Measurements from ENCODE around the gene IRGC. TPM values are rescaled to one million over a fixed set of nuclear protein-coding genes. Genes with fewer than 3 reads are reported as not detected.

The IRGC gene
- total RNA-seq, 1 donor from 2014 or later: not detected

DNA sequence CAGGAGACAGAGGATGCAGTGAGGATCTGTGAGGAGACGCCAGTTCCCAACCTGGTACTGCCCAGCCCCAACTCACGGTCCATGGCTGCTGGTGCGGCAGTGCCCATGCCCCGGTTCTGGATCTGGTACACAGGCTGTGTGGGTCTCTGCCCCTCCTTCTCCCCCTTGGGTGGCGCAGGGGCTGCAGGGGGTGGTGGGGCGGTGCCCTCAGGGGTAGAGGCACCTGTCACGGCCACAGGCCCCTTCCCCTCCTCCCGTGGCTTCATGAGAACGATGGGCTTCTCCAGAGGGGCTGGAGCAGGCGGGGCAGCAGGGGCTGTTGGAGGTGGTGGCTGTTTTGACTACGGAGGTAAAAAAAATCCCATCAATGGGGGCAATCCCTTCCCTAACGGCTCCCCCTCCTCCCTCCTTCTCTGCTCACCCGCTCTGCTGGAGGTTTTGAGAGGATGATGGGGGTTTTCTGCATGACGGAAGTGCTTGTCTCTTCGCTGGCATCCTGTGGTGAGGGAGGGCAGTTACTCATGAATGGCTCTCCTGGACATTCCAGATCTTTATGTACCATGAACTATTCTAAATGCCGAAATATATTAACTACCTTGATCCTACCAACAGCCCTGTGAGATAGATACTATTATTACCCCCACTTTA lies 31.8 kb downstream of the IRGC start:
- no peak for FAIRE-seq
- Histone ChIP-seq H3K36me3 (ENCODE audit: control insufficient read depth, insufficient read depth, low read length) (peaks cover 19% of the 10 kb centered on the region), H3K27me3 (ENCODE audit: control insufficient read depth, insufficient read depth, low read length) (no peaks in the 10 kb centered on the region), H3K4me3 (ENCODE audit: low read depth, low read length) (no peak overlapping the region)
- TF ChIP-seq, protein P1, sequence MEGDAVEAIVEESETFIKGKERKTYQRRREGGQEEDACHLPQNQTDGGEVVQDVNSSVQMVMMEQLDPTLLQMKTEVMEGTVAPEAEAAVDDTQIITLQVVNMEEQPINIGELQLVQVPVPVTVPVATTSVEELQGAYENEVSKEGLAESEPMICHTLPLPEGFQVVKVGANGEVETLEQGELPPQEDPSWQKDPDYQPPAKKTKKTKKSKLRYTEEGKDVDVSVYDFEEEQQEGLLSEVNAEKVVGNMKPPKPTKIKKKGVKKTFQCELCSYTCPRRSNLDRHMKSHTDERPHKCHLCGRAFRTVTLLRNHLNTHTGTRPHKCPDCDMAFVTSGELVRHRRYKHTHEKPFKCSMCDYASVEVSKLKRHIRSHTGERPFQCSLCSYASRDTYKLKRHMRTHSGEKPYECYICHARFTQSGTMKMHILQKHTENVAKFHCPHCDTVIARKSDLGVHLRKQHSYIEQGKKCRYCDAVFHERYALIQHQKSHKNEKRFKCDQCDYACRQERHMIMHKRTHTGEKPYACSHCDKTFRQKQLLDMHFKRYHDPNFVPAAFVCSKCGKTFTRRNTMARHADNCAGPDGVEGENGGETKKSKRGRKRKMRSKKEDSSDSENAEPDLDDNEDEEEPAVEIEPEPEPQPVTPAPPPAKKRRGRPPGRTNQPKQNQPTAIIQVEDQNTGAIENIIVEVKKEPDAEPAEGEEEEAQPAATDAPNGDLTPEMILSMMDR (IDR thresholded peaks at IDR 0.05; ENCODE audit: insufficient read depth, low read length, severe bottlenecking): no peak
- DNase-seq (ENCODE audit: low read depth): no peak

DNA sequence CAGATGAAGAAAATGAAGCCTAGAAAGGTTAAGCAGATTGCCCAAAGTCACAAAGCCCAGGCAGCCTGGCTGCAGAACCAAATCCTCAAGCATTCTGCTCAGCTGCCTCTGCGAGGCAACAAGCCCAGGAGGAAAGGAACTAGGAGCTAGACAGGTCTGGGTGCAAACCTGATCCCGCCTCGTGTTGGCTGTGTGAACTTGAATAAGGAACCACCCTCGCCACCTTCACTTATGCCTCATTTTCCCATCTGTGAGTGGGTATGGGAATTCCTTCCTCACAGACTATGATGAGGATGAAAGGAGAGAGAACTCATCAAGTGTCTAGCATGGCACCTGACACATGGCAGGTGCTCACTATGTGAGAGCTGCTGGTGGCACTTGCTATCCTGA lies 32.3 kb downstream of the IRGC start:
- DNase-seq (ENCODE audit: low read depth) (no peak), FAIRE-seq (peak; percentile 55)
- Histone ChIP-seq H3K36me3 (ENCODE audit: control insufficient read depth, insufficient read depth, low read length) (peaks cover 18% of the 10 kb centered on the region), H3K27me3 (ENCODE audit: control insufficient read depth, insufficient read depth, low read length) (no peaks in the 10 kb centered on the region), H3K4me3 (ENCODE audit: low read depth, low read length) (no peak overlapping the region)
- TF ChIP-seq, protein P1 (IDR thresholded peaks at IDR 0.05; ENCODE audit: insufficient read depth, low read length, severe bottlenecking): no peak

DNA sequence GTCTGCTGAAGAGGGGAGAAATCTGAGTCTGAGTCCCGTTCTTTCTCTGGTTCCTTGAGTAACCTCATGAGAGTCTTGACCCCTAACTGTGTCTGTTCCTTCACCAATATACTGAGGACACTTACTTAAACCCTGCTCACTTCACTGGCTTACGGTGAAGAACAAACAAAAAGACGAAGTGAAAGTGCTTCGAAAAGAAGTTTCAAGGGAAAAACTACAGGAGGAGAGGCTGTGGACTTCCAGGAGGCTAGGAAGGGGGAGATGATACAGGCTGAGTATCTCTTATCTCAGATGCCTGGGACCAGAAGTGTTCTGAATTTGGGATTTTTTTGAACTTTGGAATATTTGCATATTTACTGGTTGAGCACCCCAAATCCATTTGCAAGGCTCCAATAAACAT lies 32.8 kb downstream of the IRGC start:
- TF ChIP-seq, protein P1 (IDR thresholded peaks at IDR 0.05; ENCODE audit: insufficient read depth, low read length, severe bottlenecking): no peak
- Histone ChIP-seq H3K27me3 (ENCODE audit: control insufficient read depth, insufficient read depth, low read length) (no peaks in the 10 kb centered on the region), H3K36me3 (ENCODE audit: control insufficient read depth, insufficient read depth, low read length) (peaks cover 16% of the 10 kb centered on the region), H3K4me3 (ENCODE audit: low read depth, low read length) (no peak overlapping the region)
- DNase-seq (ENCODE audit: low read depth) (no peak), FAIRE-seq (no peak)

DNA sequence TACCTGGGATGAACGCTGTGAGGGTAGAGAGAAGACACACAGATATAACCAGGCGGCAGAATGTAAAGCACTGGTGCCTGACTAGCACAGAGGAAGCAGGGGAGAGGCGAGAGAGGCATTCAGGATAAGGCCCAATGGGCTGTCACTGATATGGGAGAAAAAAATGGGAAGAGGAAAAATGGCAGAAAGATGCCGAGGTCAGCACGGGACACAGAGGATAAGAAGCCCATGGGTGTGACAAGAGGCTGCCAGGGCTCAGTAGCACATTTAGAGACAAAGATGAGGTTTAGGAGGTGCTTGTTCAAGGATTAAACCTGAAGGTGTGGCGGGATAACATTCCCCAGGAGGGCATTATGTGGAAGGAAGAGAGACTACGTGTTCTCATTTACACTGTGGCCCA lies 33.3 kb downstream of the IRGC start:
- no peak for FAIRE-seq
- Histone ChIP-seq H3K4me3 (ENCODE audit: low read depth, low read length) (no peak overlapping the region), H3K27me3 (ENCODE audit: control insufficient read depth, insufficient read depth, low read length) (no peaks in the 10 kb centered on the region), H3K36me3 (ENCODE audit: control insufficient read depth, insufficient read depth, low read length) (peaks cover 16% of the 10 kb centered on the region)
- TF ChIP-seq, protein P1 (IDR thresholded peaks at IDR 0.05; ENCODE audit: insufficient read depth, low read length, severe bottlenecking): no peak
- no peak for DNase-seq (ENCODE audit: low read depth)

DNA sequence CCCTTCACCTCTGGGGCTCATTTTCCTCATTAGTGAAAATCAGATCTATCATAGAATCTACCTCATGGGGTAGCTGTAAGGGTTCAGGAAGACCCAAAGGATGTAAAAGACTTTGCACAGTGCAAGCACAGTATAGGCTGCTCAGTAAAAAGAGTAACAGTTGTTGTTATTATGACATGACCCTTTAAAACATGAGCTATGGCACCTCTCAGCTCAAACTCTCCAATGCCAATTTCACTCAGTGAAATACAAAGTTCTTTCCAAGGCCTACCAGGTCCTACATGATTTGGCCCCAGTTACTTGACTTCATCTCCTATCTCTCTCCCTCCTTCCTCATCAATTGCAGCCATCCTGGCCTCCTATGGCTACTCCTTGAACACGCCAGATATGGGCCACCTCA lies 34.0 kb downstream of the IRGC start:
- Histone ChIP-seq H3K36me3 (ENCODE audit: control insufficient read depth, insufficient read depth, low read length) (peaks cover 11% of the 10 kb centered on the region), H3K4me3 (ENCODE audit: low read depth, low read length) (no peak overlapping the region), H3K27me3 (ENCODE audit: control insufficient read depth, insufficient read depth, low read length) (no peaks in the 10 kb centered on the region)
- FAIRE-seq: no peak
- TF ChIP-seq, protein P1 (IDR thresholded peaks at IDR 0.05; ENCODE audit: insufficient read depth, low read length, severe bottlenecking): no peak
- DNase-seq (ENCODE audit: low read depth): no peak

Data from bronchial epithelial cell (primary cell).